SU-DHL-6 (cell line): ENCODE results near the gene TOP1.

Experiments used
- H2AFZ ChIP-seq: fragments of 200-600 bp; sonication (generic); 2 replicates; pipeline ENCODE4 v1.6.1; 2014; ENCODE audit warnings: low read depth, mild to moderate bottlenecking, moderate library complexity, mixed read lengths, antibody characterized with exemption, low read length; ENCODE audit not compliant: severe bottlenecking
- H3F3A ChIP-seq: fragments of 200-600 bp; shearing (Covaris generic); 2 replicates; pipeline ENCODE4 v1.6.0; 2016; ENCODE audit warnings: antibody characterized with exemption, mild to moderate bottlenecking; ENCODE audit not compliant: insufficient read depth
- H3K27ac ChIP-seq: fragments of 200-600 bp; sonication (generic); 2 replicates; pipeline ENCODE4 v1.5.1; 2016; ENCODE audit warnings: low read depth, mild to moderate bottlenecking, low read length, moderate library complexity, mixed read lengths
- H3K27me3 ChIP-seq: fragments of 200-600 bp; sonication (generic), shearing (Covaris generic); 2 replicates; pipeline ENCODE4 v1.6.0; 2014; ENCODE audit warnings: mild to moderate bottlenecking, low read length
- H3K36me3 ChIP-seq: fragments of 200-600 bp; sonication (generic); 2 replicates; pipeline ENCODE4 v1.6.1; 2014; ENCODE audit warnings: mild to moderate bottlenecking, low read length, mixed read lengths
- H3K4me2 ChIP-seq: fragments of 300-600, 200-600 bp; shearing (Covaris generic), sonication (generic); 2 replicates; pipeline ENCODE4 v1.6.0; 2014; ENCODE audit warnings: low read length, low read depth, mild to moderate bottlenecking; ENCODE audit not compliant: poor library complexity, severe bottlenecking
- H3K4me3 ChIP-seq: fragments of 200-600 bp; sonication (generic); 2 replicates; pipeline ENCODE4 v1.5.1; 2014; ENCODE audit warnings: antibody characterized with exemption, low read length, mild to moderate bottlenecking, mixed read lengths; ENCODE audit not compliant: insufficient read depth, poor library complexity, severe bottlenecking
- H3K79me2 ChIP-seq: fragments of 200-600 bp; sonication (generic); 2 replicates; pipeline ENCODE4 v1.6.1; 2014; ENCODE audit warnings: mild to moderate bottlenecking, low read length, moderate library complexity; ENCODE audit not compliant: insufficient read depth
- H3K9ac ChIP-seq: fragments of 200-600 bp; sonication (generic); 2 replicates; pipeline ENCODE4 v1.7.0; 2014; ENCODE audit warnings: mild to moderate bottlenecking, low read length
- H3K9me2 ChIP-seq: fragments of 200-600 bp; sonication (generic); replicated peaks from 2 replicates; pipeline ENCODE4 v1.6.1; 2014; ENCODE audit warnings: low read length; ENCODE audit not compliant: insufficient read depth
- H3K9me3 ChIP-seq: fragments of 200-600 bp; sonication (generic); 2 replicates; pipeline ENCODE4 v1.6.1; 2014; ENCODE audit warnings: low read length, mixed read lengths; ENCODE audit not compliant: insufficient read depth
- H4K20me1 ChIP-seq: fragments of 200-600 bp; sonication (generic); 2 replicates; pipeline ENCODE4 v1.6.1; 2014; ENCODE audit warnings: low read depth, mild to moderate bottlenecking, antibody characterized with exemption, low read length, moderate library complexity, mixed read lengths
- EZH2phosphoT487 ChIP-seq: fragments of 200-600 bp; sonication (generic), shearing (Covaris generic); conservative IDR thresholded peaks from 2 replicates; pipeline ENCODE4 v1.6.1; 2018; ENCODE audit warnings: mild to moderate bottlenecking, antibody characterized with exemption, low read length, moderate library complexity, mixed read lengths
- TF ChIP-seq, protein P1 (sequence below): fragments of 200-600 bp; sonication (generic); IDR thresholded peaks from one replicate; pipeline ENCODE4 v1.5.1; 2017; ENCODE audit warnings: antibody characterized with exemption, mild to moderate bottlenecking, low read length, moderate library complexity; ENCODE audit not compliant: insufficient read depth, poor library complexity, severe bottlenecking

TOP1 gene

GRCh38 chr20:41091927-41092326 lies 63.3 kb downstream of the TOP1 start:
- Histone ChIP-seq H2AFZ (no peak overlapping the region), H3F3A (peaks cover 14% of the 10 kb centered on the region), H3K9me3 (no peaks in the 10 kb centered on the region), H3K9ac (no peak overlapping the region), H3K36me3 (peaks cover 23% of the 10 kb centered on the region), H3K27ac (no peak overlapping the region), H4K20me1 (no peaks in the 10 kb centered on the region), H3K79me2 (no peaks in the 10 kb centered on the region; the same call in 1 of the 2 replicates), H3K9me2 (no peaks in the 10 kb centered on the region), H3K27me3 (no peaks in the 10 kb centered on the region), H3K4me3 (no peak overlapping the region), H3K4me2 (no peak overlapping the region)
- TF ChIP-seq, protein P1, sequence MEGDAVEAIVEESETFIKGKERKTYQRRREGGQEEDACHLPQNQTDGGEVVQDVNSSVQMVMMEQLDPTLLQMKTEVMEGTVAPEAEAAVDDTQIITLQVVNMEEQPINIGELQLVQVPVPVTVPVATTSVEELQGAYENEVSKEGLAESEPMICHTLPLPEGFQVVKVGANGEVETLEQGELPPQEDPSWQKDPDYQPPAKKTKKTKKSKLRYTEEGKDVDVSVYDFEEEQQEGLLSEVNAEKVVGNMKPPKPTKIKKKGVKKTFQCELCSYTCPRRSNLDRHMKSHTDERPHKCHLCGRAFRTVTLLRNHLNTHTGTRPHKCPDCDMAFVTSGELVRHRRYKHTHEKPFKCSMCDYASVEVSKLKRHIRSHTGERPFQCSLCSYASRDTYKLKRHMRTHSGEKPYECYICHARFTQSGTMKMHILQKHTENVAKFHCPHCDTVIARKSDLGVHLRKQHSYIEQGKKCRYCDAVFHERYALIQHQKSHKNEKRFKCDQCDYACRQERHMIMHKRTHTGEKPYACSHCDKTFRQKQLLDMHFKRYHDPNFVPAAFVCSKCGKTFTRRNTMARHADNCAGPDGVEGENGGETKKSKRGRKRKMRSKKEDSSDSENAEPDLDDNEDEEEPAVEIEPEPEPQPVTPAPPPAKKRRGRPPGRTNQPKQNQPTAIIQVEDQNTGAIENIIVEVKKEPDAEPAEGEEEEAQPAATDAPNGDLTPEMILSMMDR = no peak
- no peak for TF ChIP-seq EZH2phosphoT487

- Histone ChIP-seq H3F3A (peaks cover 12% of the 10 kb centered on the region), H3K27ac (0 out of 2 replicates have a peak overlapping the region, but pooled peaks have one; percentile 17), H3K4me2 (no peak overlapping the region), H3K27me3 (no peaks in the 10 kb centered on the region), H3K9ac (no peak overlapping the region), H3K36me3 (peaks cover 37% of the 10 kb centered on the region), H3K9me2 (no peaks in the 10 kb centered on the region), H3K4me3 (no peak overlapping the region), H3K79me2 (no peaks in the 10 kb centered on the region), H2AFZ (no peak overlapping the region), H4K20me1 (no peaks in the 10 kb centered on the region), H3K9me3 (no peaks in the 10 kb centered on the region)
- TF ChIP-seq EZH2phosphoT487 = no peak
- TF ChIP-seq, protein P1 = no peak
These were observed 65.9 kb downstream of the TOP1 start for GRCh38 chr20:41094353-41095055.

- no peaks in the 10 kb centered on the region for H3K27me3 ChIP-seq
- H2AFZ ChIP-seq = no peak overlapping the region
- H3F3A ChIP-seq = peaks cover 12% of the 10 kb centered on the region
- H3K27ac ChIP-seq = no peak overlapping the region
- no peak overlapping the region for H3K4me3 ChIP-seq
- no peaks in the 10 kb centered on the region for H4K20me1 ChIP-seq
- TF ChIP-seq EZH2phosphoT487 = no peak
- TF ChIP-seq, protein P1 = peak; percentile 89
- no peaks in the 10 kb centered on the region for H3K79me2 ChIP-seq
- no peaks in the 10 kb centered on the region for H3K9me2 ChIP-seq
- no peak overlapping the region for H3K4me2 ChIP-seq
- no peak overlapping the region for H3K9ac ChIP-seq
- H3K36me3 ChIP-seq = peaks cover 45% of the 10 kb centered on the region
- H3K9me3 ChIP-seq = no peaks in the 10 kb centered on the region
These were observed 66.7 kb downstream of the TOP1 start for GRCh38 chr20:41095110-41095969.
